Measurements from ENCODE around the gene ZNF429.
"Not testable (repeated sequence)": the region's sequence is repeated elsewhere in the genome, so short reads cannot be mapped to it uniquely, and the experiment has no call there.

The ZNF429 gene

GRCh38 chr19:21593934-21594820, 88.8 kb downstream of the ZNF429 start:
- Histone ChIP-seq H3K27me3 (replicated peaks; ENCODE audit: control insufficient read depth, insufficient read depth, low read length) (no peaks in the 10 kb centered on the region), H3K4me3 (replicated peaks; ENCODE audit: low read depth, low read length) (no peak overlapping the region), H3K36me3 (ENCODE audit: control insufficient read depth, insufficient read depth, low read length) (no peaks in the 10 kb centered on the region)
- no peak for TF ChIP-seq CTCF (IDR thresholded peaks at IDR 0.05; ENCODE audit: insufficient read depth, low read length, poor library complexity, severe bottlenecking)
- no peak for DNase-seq (ENCODE audit: extremely low read depth, insufficient read length)

GRCh38 chr19:21595185-21595584, 89.8 kb downstream of the ZNF429 start:
- Histone ChIP-seq H3K27me3 (replicated peaks; ENCODE audit: control insufficient read depth, insufficient read depth, low read length) (no peaks in the 10 kb centered on the region), H3K4me3 (replicated peaks; ENCODE audit: low read depth, low read length) (no peak overlapping the region), H3K36me3 (ENCODE audit: control insufficient read depth, insufficient read depth, low read length) (no peaks in the 10 kb centered on the region)
- DNase-seq (ENCODE audit: extremely low read depth, insufficient read length): no peak
- no peak for TF ChIP-seq CTCF (IDR thresholded peaks at IDR 0.05; ENCODE audit: insufficient read depth, low read length, poor library complexity, severe bottlenecking)

- DNase-seq (ENCODE audit: extremely low read depth, insufficient read length): no peak
- Histone ChIP-seq H3K27me3 (replicated peaks; ENCODE audit: control insufficient read depth, insufficient read depth, low read length) (no peaks in the 10 kb centered on the region), H3K36me3 (ENCODE audit: control insufficient read depth, insufficient read depth, low read length) (no peaks in the 10 kb centered on the region), H3K4me3 (replicated peaks; ENCODE audit: low read depth, low read length) (no peak overlapping the region)
- TF ChIP-seq CTCF (IDR thresholded peaks at IDR 0.05; ENCODE audit: insufficient read depth, low read length, poor library complexity, severe bottlenecking): no peak
These were observed 96.8 kb downstream of the ZNF429 start for GRCh38 chr19:21602082-21602658.

GRCh38 chr19:21602659-21603430, 97.4 kb downstream of the ZNF429 start:
- not testable (repeated sequence) for H3K36me3 ChIP-seq (ENCODE audit: control insufficient read depth, insufficient read depth, low read length); H3K4me3 ChIP-seq (replicated peaks; ENCODE audit: low read depth, low read length); H3K27me3 ChIP-seq (replicated peaks; ENCODE audit: control insufficient read depth, insufficient read depth, low read length); DNase-seq (ENCODE audit: extremely low read depth, insufficient read length)

- H3K36me3 ChIP-seq (ENCODE audit: control insufficient read depth, insufficient read depth, low read length): no peaks in the 10 kb centered on the region
- DNase-seq (ENCODE audit: extremely low read depth, insufficient read length): no peak
- H3K27me3 ChIP-seq (replicated peaks; ENCODE audit: control insufficient read depth, insufficient read depth, low read length): no peaks in the 10 kb centered on the region
- H3K4me3 ChIP-seq (replicated peaks; ENCODE audit: low read depth, low read length): no peak overlapping the region
- TF ChIP-seq CTCF (IDR thresholded peaks at IDR 0.05; ENCODE audit: insufficient read depth, low read length, poor library complexity, severe bottlenecking): no peak
These were observed 98.2 kb downstream of the ZNF429 start for GRCh38 chr19:21603431-21604231.

All from GM06990 (cell line).